SU-DHL-6 (cell line): ENCODE data around the gene COL1A1.
A peak's percentile ranks its signal among the peaks of the same experiment; 100 is the strongest.

Source experiments
- H2AFZ ChIP-seq: fragments of 200-600 bp; sonication (generic); 2 replicates; pipeline ENCODE4 v1.6.1; 2014; ENCODE audit warnings: low read depth, mild to moderate bottlenecking, moderate library complexity, mixed read lengths, antibody characterized with exemption, low read length; ENCODE audit not compliant: severe bottlenecking
- H3F3A ChIP-seq: fragments of 200-600 bp; shearing (Covaris generic); 2 replicates; pipeline ENCODE4 v1.6.0; 2016; ENCODE audit warnings: antibody characterized with exemption, mild to moderate bottlenecking; ENCODE audit not compliant: insufficient read depth
- H3K27ac ChIP-seq: fragments of 200-600 bp; sonication (generic); 2 replicates; pipeline ENCODE4 v1.5.1; 2016; ENCODE audit warnings: low read depth, mild to moderate bottlenecking, low read length, moderate library complexity, mixed read lengths
- H3K27me3 ChIP-seq: fragments of 200-600 bp; sonication (generic), shearing (Covaris generic); 2 replicates; pipeline ENCODE4 v1.6.0; 2014; ENCODE audit warnings: mild to moderate bottlenecking, low read length
- H3K36me3 ChIP-seq: fragments of 200-600 bp; sonication (generic); 2 replicates; pipeline ENCODE4 v1.6.1; 2014; ENCODE audit warnings: mild to moderate bottlenecking, low read length, mixed read lengths
- H3K4me2 ChIP-seq: fragments of 300-600, 200-600 bp; shearing (Covaris generic), sonication (generic); 2 replicates; pipeline ENCODE4 v1.6.0; 2014; ENCODE audit warnings: low read length, low read depth, mild to moderate bottlenecking; ENCODE audit not compliant: poor library complexity, severe bottlenecking
- H3K4me3 ChIP-seq: fragments of 200-600 bp; sonication (generic); 2 replicates; pipeline ENCODE4 v1.5.1; 2014; ENCODE audit warnings: antibody characterized with exemption, low read length, mild to moderate bottlenecking, mixed read lengths; ENCODE audit not compliant: insufficient read depth, poor library complexity, severe bottlenecking
- H3K79me2 ChIP-seq: fragments of 200-600 bp; sonication (generic); 2 replicates; pipeline ENCODE4 v1.6.1; 2014; ENCODE audit warnings: mild to moderate bottlenecking, low read length, moderate library complexity; ENCODE audit not compliant: insufficient read depth
- H3K9ac ChIP-seq: fragments of 200-600 bp; sonication (generic); 2 replicates; pipeline ENCODE4 v1.7.0; 2014; ENCODE audit warnings: mild to moderate bottlenecking, low read length
- H3K9me2 ChIP-seq: fragments of 200-600 bp; sonication (generic); replicated peaks from 2 replicates; pipeline ENCODE4 v1.6.1; 2014; ENCODE audit warnings: low read length; ENCODE audit not compliant: insufficient read depth
- H3K9me3 ChIP-seq: fragments of 200-600 bp; sonication (generic); 2 replicates; pipeline ENCODE4 v1.6.1; 2014; ENCODE audit warnings: low read length, mixed read lengths; ENCODE audit not compliant: insufficient read depth
- H4K20me1 ChIP-seq: fragments of 200-600 bp; sonication (generic); 2 replicates; pipeline ENCODE4 v1.6.1; 2014; ENCODE audit warnings: low read depth, mild to moderate bottlenecking, antibody characterized with exemption, low read length, moderate library complexity, mixed read lengths
- EZH2phosphoT487 ChIP-seq: fragments of 200-600 bp; sonication (generic), shearing (Covaris generic); conservative IDR thresholded peaks from 2 replicates; pipeline ENCODE4 v1.6.1; 2018; ENCODE audit warnings: mild to moderate bottlenecking, antibody characterized with exemption, low read length, moderate library complexity, mixed read lengths
- TF ChIP-seq, protein P1 (sequence below): fragments of 200-600 bp; sonication (generic); IDR thresholded peaks from one replicate; pipeline ENCODE4 v1.5.1; 2017; ENCODE audit warnings: antibody characterized with exemption, mild to moderate bottlenecking, low read length, moderate library complexity; ENCODE audit not compliant: insufficient read depth, poor library complexity, severe bottlenecking

COL1A1 gene

DNA sequence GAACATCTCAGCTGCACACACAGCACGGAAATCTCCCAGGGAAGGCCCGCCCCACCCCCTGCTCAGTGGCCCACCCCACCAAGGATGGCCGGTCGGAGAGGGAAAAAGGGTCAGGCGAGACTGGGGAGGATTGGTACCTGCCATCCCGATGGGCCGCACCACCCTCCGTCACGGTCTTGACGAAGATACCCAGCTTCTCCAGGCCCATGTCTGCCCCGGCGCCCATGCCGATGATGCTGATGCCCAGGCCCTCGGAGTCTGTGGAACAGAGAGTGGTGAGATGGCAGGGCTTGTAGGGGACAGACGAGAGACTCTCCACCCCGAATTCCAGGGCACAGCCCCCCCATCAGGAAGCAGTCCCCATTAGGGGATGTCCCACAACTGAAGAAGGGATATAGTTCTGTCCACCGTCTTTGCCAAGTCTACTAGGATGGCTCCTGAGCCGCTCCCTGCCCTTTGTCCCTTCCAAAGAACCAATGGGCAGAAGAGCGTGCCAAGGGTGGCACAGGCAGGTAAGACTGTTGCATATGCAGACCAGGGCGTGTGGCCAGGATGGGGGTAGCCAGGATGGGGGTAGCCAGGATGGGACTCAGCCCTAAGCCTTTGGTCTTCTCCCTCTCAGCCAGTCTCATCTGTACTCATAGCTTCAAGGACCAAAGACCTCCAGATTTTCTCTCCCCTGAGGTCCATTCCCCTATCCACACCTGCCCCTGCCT, 57.8 kb downstream of the COL1A1 start:
- no peak overlapping the region for H3K4me2 ChIP-seq
- peaks cover 10% of the 10 kb centered on the region for H3K36me3 ChIP-seq

DNA sequence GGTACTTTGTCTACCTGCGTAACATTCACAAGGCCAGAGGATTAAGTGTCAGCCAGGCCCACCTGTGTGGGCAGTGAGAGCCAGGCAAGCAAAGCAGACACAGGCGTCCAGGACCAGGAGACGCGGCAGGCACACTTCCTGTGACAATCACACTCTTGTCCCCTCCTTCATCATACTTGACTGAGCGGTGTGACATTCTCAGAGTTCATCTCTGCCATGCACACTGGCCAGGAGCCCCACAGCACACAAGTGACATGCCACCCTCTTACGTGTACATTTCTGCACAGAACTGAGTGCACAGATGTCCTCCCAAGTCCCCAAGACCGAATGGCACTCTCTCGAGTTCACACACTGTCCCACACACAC, 59.7 kb downstream of the COL1A1 start:
- Histone ChIP-seq H3K79me2 (peaks cover 6% of the 10 kb centered on the region), H3K36me3 (peaks cover 15% of the 10 kb centered on the region), H3K4me2 (no peak overlapping the region), H3K27ac (0 out of 2 replicates have a peak overlapping the region, but pooled peaks have one; percentile 3), H3K9me3 (no peaks in the 10 kb centered on the region), H2AFZ (no peak overlapping the region), H4K20me1 (no peaks in the 10 kb centered on the region), H3K27me3 (no peaks in the 10 kb centered on the region), H3F3A (no peaks in the 10 kb centered on the region), H3K4me3 (no peak overlapping the region), H3K9ac (no peak overlapping the region), H3K9me2 (no peaks in the 10 kb centered on the region)
- TF ChIP-seq, protein P1, sequence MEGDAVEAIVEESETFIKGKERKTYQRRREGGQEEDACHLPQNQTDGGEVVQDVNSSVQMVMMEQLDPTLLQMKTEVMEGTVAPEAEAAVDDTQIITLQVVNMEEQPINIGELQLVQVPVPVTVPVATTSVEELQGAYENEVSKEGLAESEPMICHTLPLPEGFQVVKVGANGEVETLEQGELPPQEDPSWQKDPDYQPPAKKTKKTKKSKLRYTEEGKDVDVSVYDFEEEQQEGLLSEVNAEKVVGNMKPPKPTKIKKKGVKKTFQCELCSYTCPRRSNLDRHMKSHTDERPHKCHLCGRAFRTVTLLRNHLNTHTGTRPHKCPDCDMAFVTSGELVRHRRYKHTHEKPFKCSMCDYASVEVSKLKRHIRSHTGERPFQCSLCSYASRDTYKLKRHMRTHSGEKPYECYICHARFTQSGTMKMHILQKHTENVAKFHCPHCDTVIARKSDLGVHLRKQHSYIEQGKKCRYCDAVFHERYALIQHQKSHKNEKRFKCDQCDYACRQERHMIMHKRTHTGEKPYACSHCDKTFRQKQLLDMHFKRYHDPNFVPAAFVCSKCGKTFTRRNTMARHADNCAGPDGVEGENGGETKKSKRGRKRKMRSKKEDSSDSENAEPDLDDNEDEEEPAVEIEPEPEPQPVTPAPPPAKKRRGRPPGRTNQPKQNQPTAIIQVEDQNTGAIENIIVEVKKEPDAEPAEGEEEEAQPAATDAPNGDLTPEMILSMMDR: no peak
- no peak for TF ChIP-seq EZH2phosphoT487

More for the DNA sequence above, 57.8 kb downstream of the COL1A1 start:
- Histone ChIP-seq H3K9me3 (no peaks in the 10 kb centered on the region), H2AFZ (no peak overlapping the region), H3K27ac (no peak overlapping the region), H3F3A (no peaks in the 10 kb centered on the region; the same call in 1 of the 2 replicates), H3K9ac (no peak overlapping the region), H3K79me2 (peaks cover 25% of the 10 kb centered on the region), H3K4me3 (no peak overlapping the region), H3K27me3 (no peaks in the 10 kb centered on the region), H3K9me2 (no peaks in the 10 kb centered on the region), H4K20me1 (no peaks in the 10 kb centered on the region)
- TF ChIP-seq, protein P1: no peak
- TF ChIP-seq EZH2phosphoT487: no peak

DNA sequence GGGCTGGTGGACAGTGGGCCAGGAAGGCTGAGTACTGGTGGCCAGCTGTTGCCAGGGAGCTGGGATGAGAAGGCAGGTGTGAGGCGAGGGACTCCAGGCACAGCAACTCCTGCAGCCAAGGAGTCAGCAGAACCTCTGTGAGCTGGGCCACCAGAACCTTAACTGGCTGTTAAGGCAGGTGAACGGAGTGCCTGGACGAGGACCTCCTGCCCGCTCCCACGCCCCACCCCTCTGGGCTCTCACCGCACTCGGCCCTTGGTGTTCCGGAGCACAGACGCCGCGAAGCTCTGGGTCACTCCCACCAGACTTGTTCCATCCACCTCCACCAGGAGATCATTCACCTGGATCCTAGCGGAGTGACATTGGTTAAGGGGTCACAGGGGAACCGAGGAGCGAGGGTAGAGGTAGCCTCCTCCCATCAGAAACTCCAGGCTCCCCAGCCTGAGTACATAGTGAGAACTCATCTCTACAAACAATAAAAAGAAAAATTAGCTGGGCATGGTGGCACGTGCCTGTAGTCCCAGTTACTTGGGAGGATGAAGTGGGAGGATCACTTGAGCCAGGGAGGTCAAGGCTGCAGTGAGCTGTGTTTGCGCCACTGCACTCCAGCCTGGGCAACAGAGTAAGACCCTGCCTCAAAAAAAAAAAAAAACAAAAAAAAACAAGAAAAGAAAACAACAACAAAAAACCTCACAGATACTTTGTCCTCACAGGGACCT, 60.2 kb downstream of the COL1A1 start:
- Histone ChIP-seq H3K27ac (no peak overlapping the region), H3K9me3 (no peaks in the 10 kb centered on the region), H3K36me3 (peaks cover 15% of the 10 kb centered on the region), H3K27me3 (no peaks in the 10 kb centered on the region), H4K20me1 (no peaks in the 10 kb centered on the region), H3F3A (no peaks in the 10 kb centered on the region), H3K79me2 (peaks cover under 1% of the 10 kb centered on the region; the same call in 1 of the 2 replicates), H3K9me2 (no peaks in the 10 kb centered on the region), H3K4me3 (no peak overlapping the region), H3K4me2 (no peak overlapping the region), H2AFZ (no peak overlapping the region), H3K9ac (no peak overlapping the region)
- TF ChIP-seq, protein P1: no peak
- TF ChIP-seq EZH2phosphoT487: no peak
